CD4-positive, alpha-beta T cell treated with Interferon gamma for 1 hour (primary cell): ENCODE results near the gene DIPK1B.

ENCODE experiments used
- DNase-seq: peaks from one replicate; pipeline ENCODE4 v3.0.0-alpha.2; 2020

The DIPK1B gene

DNA sequence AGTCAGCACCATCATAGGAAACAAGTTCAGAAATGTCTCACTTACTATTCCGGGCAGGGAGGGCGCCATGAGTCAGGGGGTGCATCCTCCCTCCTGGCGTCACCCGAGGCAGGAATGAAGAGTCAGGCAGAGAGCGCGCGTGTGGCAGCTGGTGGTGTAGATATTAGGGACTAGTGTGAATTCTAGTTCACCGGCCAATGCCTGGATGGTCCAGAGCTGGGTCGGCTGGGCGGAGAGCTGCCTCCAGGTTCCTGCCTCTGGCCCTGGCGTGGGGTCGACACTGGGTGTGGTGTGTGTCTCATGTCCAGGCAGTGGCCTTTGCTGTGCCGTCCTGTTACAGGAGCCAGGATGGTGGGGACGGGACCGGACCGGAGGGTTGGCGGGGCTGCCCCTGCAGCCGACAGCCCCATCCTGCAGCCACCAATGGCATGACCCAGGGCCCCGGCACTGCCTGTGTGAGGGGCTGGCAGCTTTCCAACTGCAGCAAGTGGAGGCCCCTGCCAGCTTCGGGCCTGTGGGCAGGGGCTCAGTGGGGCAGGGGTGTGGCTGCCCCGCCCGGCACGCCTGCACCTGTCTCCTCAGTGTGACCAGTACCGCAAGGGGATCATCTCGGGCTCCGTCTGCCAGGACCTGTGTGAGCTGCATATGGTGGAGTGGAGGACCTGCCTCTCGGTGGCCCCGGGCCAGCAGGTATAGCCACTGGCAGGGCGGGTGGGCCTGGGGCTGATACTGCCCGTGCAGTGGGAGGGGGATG, 9.1 kb downstream of the DIPK1B start:
- no peak for DNase-seq

- no peak for DNase-seq
Measured at GRCh38 chr9:136722093-136722968, 10.0 kb downstream of the DIPK1B start.

GRCh38 chr9:136722969-136723356, 10.6 kb downstream of the DIPK1B start:
- DNase-seq: no peak

DNA sequence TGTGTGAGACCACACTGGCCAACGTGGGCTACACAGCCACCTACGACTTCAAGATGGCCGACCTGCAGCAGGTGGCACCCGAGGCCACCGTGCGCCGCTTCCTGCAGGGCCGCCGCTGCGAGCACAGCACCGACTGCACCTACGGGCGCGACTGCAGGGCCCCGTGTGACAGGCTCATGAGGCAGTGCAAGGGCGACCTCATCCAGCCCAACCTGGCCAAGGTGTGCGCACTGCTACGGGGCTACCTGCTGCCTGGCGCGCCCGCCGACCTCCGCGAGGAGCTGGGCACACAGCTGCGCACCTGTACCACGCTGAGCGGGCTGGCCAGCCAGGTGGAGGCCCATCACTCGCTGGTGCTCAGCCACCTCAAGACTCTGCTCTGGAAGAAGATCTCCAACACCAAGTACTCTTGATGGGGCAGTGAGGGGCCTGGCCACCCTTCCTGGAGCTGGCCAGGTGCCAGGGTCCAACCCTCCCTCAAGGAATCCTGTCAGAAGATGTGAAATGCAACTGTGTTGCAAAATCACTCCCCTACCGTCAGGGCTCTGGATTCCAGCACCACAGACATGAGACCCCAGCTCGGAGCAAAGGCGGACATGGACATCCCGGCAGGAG, 11.1 kb downstream of the DIPK1B start:
- no peak for DNase-seq

- DNase-seq: no peak
Measured at GRCh38 chr9:136723989-136724388, 11.6 kb downstream of the DIPK1B start.

- no peak for DNase-seq
Measured at GRCh38 chr9:136724772-136725171, 12.4 kb downstream of the DIPK1B start.

DNA sequence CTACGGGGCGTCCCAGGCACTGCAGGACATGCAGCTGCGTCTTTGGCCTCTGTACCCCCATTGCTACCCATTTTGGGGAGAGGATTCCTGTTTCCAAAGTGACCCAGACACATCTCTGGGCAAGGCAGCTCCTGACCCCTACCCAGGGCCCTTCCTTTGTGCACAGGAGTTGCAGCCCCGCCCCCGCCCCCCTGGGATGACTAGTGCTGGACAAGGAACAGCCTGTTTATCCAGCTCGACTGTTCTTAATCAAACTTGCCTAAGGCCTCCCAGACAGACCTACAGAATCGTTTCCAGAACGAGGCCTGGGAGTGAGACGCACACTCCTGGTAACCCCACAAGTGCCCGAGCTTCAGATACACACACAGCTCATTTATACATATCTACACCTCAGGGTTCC, 13.2 kb downstream of the DIPK1B start:
- no peak for DNase-seq

- DNase-seq: no peak
Measured at GRCh38 chr9:136726118-136726517, 13.7 kb downstream of the DIPK1B start.

- DNase-seq: peak; percentile 53
Measured at GRCh38 chr9:136726631-136727191, 14.3 kb downstream of the DIPK1B start.

GRCh38 chr9:136728080-136728547, 15.7 kb downstream of the DIPK1B start:
- peak; percentile 89 for DNase-seq

GRCh38 chr9:136728548-136729123, 16.3 kb downstream of the DIPK1B start:
- no peak for DNase-seq

GRCh38 chr9:136729144-136729543, 16.8 kb downstream of the DIPK1B start:
- no peak for DNase-seq

GRCh38 chr9:136729926-136730325, 17.6 kb downstream of the DIPK1B start:
- no peak for DNase-seq

DNA sequence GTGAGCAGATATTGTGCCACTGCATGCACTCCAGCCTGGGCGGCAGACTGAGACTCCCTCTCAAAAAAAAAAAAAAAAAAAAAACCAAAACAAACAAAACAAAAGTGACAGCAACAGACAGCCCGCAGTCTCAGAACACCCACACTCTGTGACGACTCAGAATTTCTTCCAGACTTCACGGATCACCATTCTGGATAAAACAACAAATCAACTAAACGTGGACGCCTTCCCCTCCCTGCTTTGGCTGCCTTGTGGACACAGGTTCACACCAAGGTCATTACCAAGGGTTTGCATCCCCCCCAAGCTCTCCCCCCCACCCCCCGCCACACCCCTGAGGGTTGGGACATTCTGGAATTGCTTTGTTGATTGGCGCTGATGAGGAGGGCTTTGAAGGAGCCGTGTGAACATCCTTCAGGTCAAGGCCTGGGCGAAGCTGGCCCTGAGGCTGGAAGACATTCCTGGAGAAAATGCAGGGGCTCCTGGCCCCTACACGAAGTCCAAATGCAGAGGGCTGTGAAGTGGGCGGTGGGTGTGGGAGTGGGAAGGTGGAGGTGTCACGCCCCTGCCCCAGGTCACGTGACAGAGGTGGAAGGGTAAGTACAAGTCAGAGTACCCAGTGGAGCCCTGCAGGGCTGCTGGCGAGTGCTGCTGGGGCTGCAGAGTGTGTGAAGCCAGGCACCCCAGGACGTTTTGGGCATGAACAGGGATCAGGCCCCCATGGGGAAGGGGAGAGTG, 20.2 kb downstream of the DIPK1B start:
- DNase-seq: no peak

- DNase-seq: no peak
Measured at GRCh38 chr9:136733611-136734010, 21.2 kb downstream of the DIPK1B start.

- DNase-seq: no peak
Measured at GRCh38 chr9:136734837-136735496, 22.6 kb downstream of the DIPK1B start.

GRCh38 chr9:136735812-136736480, 23.6 kb downstream of the DIPK1B start:
- no peak for DNase-seq

DNA sequence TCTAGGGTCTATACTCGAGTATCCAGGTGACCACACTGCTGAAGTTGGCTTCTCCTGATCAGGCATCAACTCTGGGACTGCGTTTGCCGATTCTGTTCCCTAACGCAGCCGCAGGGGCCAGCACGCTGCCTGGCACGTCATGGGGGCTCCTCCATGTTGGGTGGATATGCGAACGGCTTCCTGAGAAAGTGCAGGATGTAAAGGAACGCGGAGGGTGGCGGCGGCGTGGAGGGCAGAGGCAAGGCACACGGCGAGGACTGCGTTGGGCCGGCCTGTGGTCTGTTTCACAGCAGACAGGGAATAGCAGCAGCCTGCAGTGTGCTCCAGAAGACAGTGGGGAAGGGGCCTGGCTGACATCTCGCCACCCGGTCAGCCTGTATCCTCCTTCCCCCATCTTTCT, 26.6 kb downstream of the DIPK1B start:
- no peak for DNase-seq

- no peak for DNase-seq
Measured at GRCh38 chr9:136739509-136739908, 27.1 kb downstream of the DIPK1B start.

DNA sequence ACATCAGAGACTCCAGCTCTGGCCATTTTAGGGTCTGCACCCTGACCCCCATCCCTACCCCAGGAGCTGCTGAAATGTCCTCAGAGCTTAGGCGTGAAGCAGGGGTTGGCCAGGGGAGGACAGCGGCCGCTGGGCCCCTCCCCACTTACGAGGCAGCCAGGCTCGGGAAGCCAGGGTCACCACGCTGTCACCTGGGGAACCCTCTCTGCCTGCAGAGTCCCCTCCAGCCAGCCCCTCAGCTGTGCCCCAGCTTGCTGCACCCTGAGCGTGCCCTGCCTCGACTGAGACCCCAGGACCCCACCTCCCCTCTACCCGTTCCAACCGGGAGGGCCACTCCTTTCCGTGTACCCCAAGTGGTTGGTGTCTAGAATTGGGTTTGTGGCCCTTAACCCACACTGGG, 27.7 kb downstream of the DIPK1B start:
- DNase-seq: no peak

DNA sequence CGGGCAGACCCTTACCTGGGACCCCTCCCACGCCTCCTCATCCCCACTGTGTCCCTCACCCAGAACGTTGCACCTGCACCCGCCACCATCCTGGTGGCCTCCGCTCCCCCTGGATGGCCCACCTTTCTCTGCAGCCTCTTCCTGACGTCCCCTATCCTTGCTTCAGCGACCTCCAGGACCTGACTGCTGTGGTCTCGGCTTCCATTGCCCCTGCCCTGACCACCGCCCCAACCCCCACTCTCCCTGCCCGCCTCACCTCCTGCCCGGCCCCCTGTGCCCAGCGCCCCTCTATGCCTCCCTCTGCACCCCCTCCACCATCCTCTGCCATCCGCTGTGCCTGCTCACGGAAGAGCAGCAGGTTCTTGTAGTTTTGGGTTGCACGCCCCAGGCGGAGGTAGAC, 28.1 kb downstream of the DIPK1B start:
- DNase-seq: no peak
